GM21360 (cell line): Measurements from ENCODE around the gene PSMD2.

ENCODE experiments used
- ATAC-seq: cut with Tn5 transposase; IDR thresholded peaks from one replicate; pipeline ENCODE4 v1.9.1; 2021; ENCODE audit warnings: mild to moderate bottlenecking, moderate library complexity; ENCODE audit not compliant: unreplicated experiment

PSMD2 gene

GRCh38 chr3:184354121-184354728 lies 55.2 kb downstream of the PSMD2 start:
- ATAC-seq = no peak

- ATAC-seq = no peak
Measured at GRCh38 chr3:184354754-184355153, 55.7 kb downstream of the PSMD2 start.

- ATAC-seq = no peak
Measured at GRCh38 chr3:184355261-184356040, 56.4 kb downstream of the PSMD2 start.

GRCh38 chr3:184357248-184358123 lies 58.4 kb downstream of the PSMD2 start:
- ATAC-seq = no peak

- ATAC-seq = no peak
Measured at GRCh38 chr3:184358124-184358767, 59.2 kb downstream of the PSMD2 start.
